Esophagus squamous epithelium (tissue), 5 donors: ENCODE measurements around the gene C6orf62. TPM values are rescaled to one million over a fixed set of nuclear protein-coding genes. Genes with fewer than 3 reads are reported as not detected.
"Not testable (repeated sequence)": the region's sequence is repeated elsewhere in the genome, so short reads cannot be mapped to it uniquely, and the experiment has no call there.

Experiments used
- DNase-seq: peaks from one replicate; lab custom pipeline; 2025; lab: John Stamatoyannopoulos, UW
- H3K27ac ChIP-seq, 4 donors: fragments of 200-600 bp; sonication (generic); one replicate each; pipeline ENCODE4 v1.5.1; 2016 to 2019; ENCODE audit warnings: mild to moderate bottlenecking in 1 of 4
- H3K27me3 ChIP-seq, 4 donors: fragments of 200-600 bp; sonication (generic); 1 replicate in 3 of 4; 2 replicates in 1 of 4; pipeline versions ENCODE4 v1.5.1 to v1.6.0; 2017 to 2021; ENCODE audit warnings: antibody characterized with exemption in 1 of 4
- H3K36me3 ChIP-seq, 3 donors: fragments of 200-600 bp; sonication (generic); one replicate each; pipeline ENCODE4 v1.5.1; 2016 to 2019
- H3K4me1 ChIP-seq, 3 donors: fragments of 200-600 bp; sonication (generic); one replicate each; pipeline ENCODE4 v1.5.1; 2017 to 2019
- H3K4me3 ChIP-seq, 4 donors: fragments of 200-600 bp; sonication (generic); 1 replicate in 3 of 4; 2 replicates in 1 of 4; pipeline ENCODE4 v1.5.1; 2016 to 2019; ENCODE audit warnings: mild to moderate bottlenecking in 2 of 4, moderate library complexity in 1 of 4
- H3K9me3 ChIP-seq, 3 donors: fragments of 200-600 bp; sonication (generic); one replicate each; pipeline ENCODE4 v1.5.1; 2016 to 2019
- CTCF ChIP-seq, 6 experiments: fragments of 450-650 bp in 4 of 6; fragments of 200-600 bp in 2 of 6; sonication (generic) in 2 of 6; IDR thresholded peaks; one replicate each; pipeline ENCODE4 v1.5.1; 2016 to 2019; ENCODE audit warnings: antibody characterized with exemption in 6 of 6, mild to moderate bottlenecking in 4 of 6, moderate library complexity in 4 of 6
- POLR2A ChIP-seq, 4 donors: fragments of 450-650 bp; IDR thresholded peaks; one replicate each; pipeline ENCODE4 v1.6.1; 2017; ENCODE audit warnings: antibody characterized with exemption in 4 of 4, mild to moderate bottlenecking in 4 of 4, moderate library complexity in 3 of 4
- WGBS, 2 donors: methylation state at CpG; one replicate each; pipeline ENCODE4 v1.1.5; 2018; 5-methylcytosine and 5-hydroxymethylcytosine counted together
- intact Hi-C: fragments of 100-400 bp; cut with DNase I; formaldehyde crosslinking; loops from one replicate; pipeline ENCODE4 v1.15.0; 2022
- total RNA-seq, 4 donors: library from RNA; depleted of rRNA; stranded (reverse); fragments of >200 nt; gene quantifications; one replicate each; pipeline ENCODE4 v1.1.0, GENCODE V29; 2016
- donor health status: DM: yes; HTN: yes; CAD: no.

C6orf62 gene
- total RNA-seq, 4 donors from 2014 or later, result 38.5 to 82.9 (median 54.8) TPM

GRCh38 chr6:24689964-24690363 is 29.0 kb downstream of the C6orf62 start:
- Histone ChIP-seq H3K9me3 (no peaks in the 10 kb centered on the region), H3K4me3 (no peak overlapping the region), H3K27me3 (no peaks in the 10 kb centered on the region), H3K27ac (no peak overlapping the region), H3K36me3 (peaks cover 0 to 7% (median 0%) of the 10 kb centered on the region in 3 donors), H3K4me1 (no peaks in the 10 kb centered on the region)
- TF ChIP-seq POLR2A (IDR thresholded peaks at IDR 0.05), result no peak
- no peak for TF ChIP-seq CTCF (IDR thresholded peaks at IDR 0.05)
- intact Hi-C loops, result no loop called here
- 88% methylated on average over 2 of the region's 2 CpGs for WGBS, 2 donors
- DNase-seq, result no peak

- 78 to 82% methylated on average over 4 of the region's 4 CpGs for WGBS, 2 donors
Measured at GRCh38 chr6:24686946-24687345, 32.0 kb downstream of the C6orf62 start.

GRCh38 chr6:24686408-24686807 is 32.5 kb downstream of the C6orf62 start:
- WGBS, 2 donors, result 83 to 95% methylated on average over 1 of the region's 1 CpG
- TF ChIP-seq CTCF (IDR thresholded peaks at IDR 0.05), result no peak
- no peak for TF ChIP-seq POLR2A (IDR thresholded peaks at IDR 0.05)
- DNase-seq, result no peak
- intact Hi-C loops, result no loop called here
- no peak overlapping the region for H3K27ac ChIP-seq
- H3K4me3 ChIP-seq, result no peak overlapping the region
- H3K36me3 ChIP-seq, result peaks cover 0 to 7% (median 0%) of the 10 kb centered on the region in 3 donors
- no peaks in the 10 kb centered on the region for H3K27me3 ChIP-seq
- H3K4me1 ChIP-seq, result no peaks in the 10 kb centered on the region
- H3K9me3 ChIP-seq, result no peaks in the 10 kb centered on the region

More at GRCh38 chr6:24686946-24687345, 32.0 kb downstream of the C6orf62 start:
- H3K9me3 ChIP-seq, result no peaks in the 10 kb centered on the region
- TF ChIP-seq CTCF (IDR thresholded peaks at IDR 0.05) (no peak), POLR2A (IDR thresholded peaks at IDR 0.05) (no peak)
- intact Hi-C loops, result no loop called here
- H3K36me3 ChIP-seq, result peaks cover 0 to 7% (median 0%) of the 10 kb centered on the region in 3 donors
- no peaks in the 10 kb centered on the region for H3K27me3 ChIP-seq
- H3K27ac ChIP-seq, result no peak overlapping the region
- no peak for DNase-seq
- H3K4me1 ChIP-seq, result no peaks in the 10 kb centered on the region
- no peak overlapping the region for H3K4me3 ChIP-seq

GRCh38 chr6:24683297-24684296 is 35.4 kb downstream of the C6orf62 start:
- intact Hi-C loops, result no loop called here
- H3K4me3 ChIP-seq, result no peak overlapping the region
- H3K9me3 ChIP-seq, result no peaks in the 10 kb centered on the region
- DNase-seq, result no peak
- H3K36me3 ChIP-seq, result peaks cover 0 to 7% (median 0%) of the 10 kb centered on the region in 3 donors
- no peaks in the 10 kb centered on the region for H3K27me3 ChIP-seq
- TF ChIP-seq POLR2A (IDR thresholded peaks at IDR 0.05) (no peak), CTCF (IDR thresholded peaks at IDR 0.05) (no peak)
- H3K4me1 ChIP-seq, result no peaks in the 10 kb centered on the region
- WGBS, 2 donors, result 79 to 80% methylated on average over 12 of the region's 12 CpGs
- H3K27ac ChIP-seq, result no peak overlapping the region

- 78 to 84% methylated on average over 7 of the region's 7 CpGs for WGBS, 2 donors
- DNase-seq, result no peak
- no peaks in the 10 kb centered on the region for H3K4me1 ChIP-seq
- intact Hi-C loops, result no loop called here
- no peak overlapping the region for H3K27ac ChIP-seq
- H3K27me3 ChIP-seq, result no peaks in the 10 kb centered on the region
- no peak for TF ChIP-seq POLR2A (IDR thresholded peaks at IDR 0.05)
- TF ChIP-seq CTCF (IDR thresholded peaks at IDR 0.05), result no peak
- no peaks in the 10 kb centered on the region for H3K36me3 ChIP-seq
- H3K9me3 ChIP-seq, result no peaks in the 10 kb centered on the region
- no peak overlapping the region for H3K4me3 ChIP-seq
Measured at GRCh38 chr6:24680582-24680981, 38.4 kb downstream of the C6orf62 start.

- DNase-seq, H3K9me3 ChIP-seq, H3K27ac ChIP-seq, H3K4me1 ChIP-seq, H3K36me3 ChIP-seq, H3K4me3 ChIP-seq, H3K27me3 ChIP-seq, intact Hi-C loops: not testable (repeated sequence)
- WGBS, 2 donors, result 84 to 87% methylated on average over 9 to 11 of the region's 11 CpGs
Measured at GRCh38 chr6:24678792-24679352, 40.1 kb downstream of the C6orf62 start.
